ENCODE results near the gene PAIP1. TPM values are rescaled to one million over a fixed set of nuclear protein-coding genes. Genes with fewer than 3 reads are reported as not detected.

The PAIP1 gene
- total and polyA plus RNA-seq, 8 donors, result 3.8 to 93.6 (median 50.8) TPM

GRCh38 chr5:43482490-43483297, 74.2 kb downstream of the PAIP1 start:
- WGBS, 5 donors, result 29 to 35% (median 34%) methylated on average over 6 of the region's 6 CpGs
- TF ChIP-seq EP300 (IDR thresholded peaks at IDR 0.05), result no peak
- no peak for TF ChIP-seq CTCF (IDR thresholded peaks at IDR 0.05)
- TF ChIP-seq POLR2AphosphoS5 (IDR thresholded peaks at IDR 0.05), result no peak
- no peak for TF ChIP-seq POLR2A (IDR thresholded peaks at IDR 0.05)
- intact Hi-C loops (cut with DNase I; ENCODE audit: low total_unique reads), result no loop called here

More at GRCh38 chr5:43482490-43483297, 74.2 kb downstream of the PAIP1 start:
- Histone ChIP-seq H3K9me3 (no peaks in the 10 kb centered on the region), H3K4me1 (peaks cover 15 to 31% (median 25%) of the 10 kb centered on the region in 4 donors), H3K4me3 (peak overlapping the region; percentile 66 to 88 (median 80)), H3K27me3 (no peaks in the 10 kb centered on the region), H3K36me3 (no peaks in the 10 kb centered on the region), H3K27ac (peak overlapping the region in 4 of 5 donors; percentile 93 to 99 (median 98))
- peak in 1 of 2 donors; percentile 16 for DNase-seq

Other genes with a start within 250 kb of the PAIP1 start
- 10 to 100 TPM in 4 of 5 donors, 1 to 10 TPM in 1; 2.9 to 97.9 (median 46.0) TPM for gene HMGCS1, start 243.7 kb downstream of the PAIP1 start, total RNA-seq
- gene HMGCS1, start 243.7 kb downstream of the PAIP1 start, polyA plus RNA-seq, result 10 to 100 TPM; 38.2 to 87.5 (median 46.6) TPM
- 10 to 100 TPM in 1 of 5 donors, 1 to 10 TPM in 2, under 1 TPM in 1, not detected in 1; 0.45 to 23.3 (median 7.4) TPM for gene CCL28, start 144.7 kb downstream of the PAIP1 start, total RNA-seq
- gene CCL28, start 144.7 kb downstream of the PAIP1 start, polyA plus RNA-seq, result 10 to 100 TPM in 1 of 3 donors, 1 to 10 TPM in 2; 7.1 to 11.0 (median 8.9) TPM
- 10 to 100 TPM in 3 of 5 donors, 1 to 10 TPM in 2; 1.7 to 51.3 (median 11.1) TPM for gene TMEM267, start 73.2 kb downstream of the PAIP1 start, total RNA-seq
- 1 to 10 TPM; 4.4 to 8.8 (median 5.3) TPM for gene TMEM267, start 73.2 kb downstream of the PAIP1 start, polyA plus RNA-seq
- 1 to 10 TPM in 4 of 5 donors, not detected in 1; 1.2 to 7.2 (median 2.9) TPM for gene C5orf34, start 41.9 kb downstream of the PAIP1 start, total RNA-seq
- gene C5orf34, start 41.9 kb downstream of the PAIP1 start, polyA plus RNA-seq, result 1 to 10 TPM in 1 of 3 donors, under 1 TPM in 1, not detected in 1; 1.00 to 1.5 TPM
- gene NNT, start 46.1 kb upstream of the PAIP1 start, total RNA-seq, result 100 to 1,000 TPM in 1 of 5 donors, 10 to 100 TPM in 3, 1 to 10 TPM in 1; 8.7 to 127 (median 39.8) TPM
- 10 to 100 TPM; 12.5 to 21.2 (median 13.8) TPM for gene NNT, start 46.1 kb upstream of the PAIP1 start, polyA plus RNA-seq

Data from stomach (tissue), 9 donors.